GM18505 (cell line): Measurements from ENCODE around the gene MSX2.

Experiments
- ATAC-seq: cut with Tn5 transposase; IDR thresholded peaks from one replicate; pipeline ENCODE4 v1.9.1; 2021; ENCODE audit not compliant: unreplicated experiment
- POLR2A ChIP-seq: IDR thresholded peaks from 4 replicates; pipeline ENCODE4 v1.6.1; 2011; ENCODE audit warnings: borderline replicate concordance; ENCODE audit not compliant: insufficient read depth, insufficient read length; ENCODE audit errors: extremely low read depth

MSX2 gene

GRCh38 chr5:174699131-174699530 is 25.3 kb upstream of the MSX2 start:
- no peak for TF ChIP-seq POLR2A
- ATAC-seq, result no peak

- no peak for ATAC-seq
- TF ChIP-seq POLR2A, result no peak
Observed at GRCh38 chr5:174706997-174707572, 17.3 kb upstream of the MSX2 start.

GRCh38 chr5:174707671-174708070 is 16.7 kb upstream of the MSX2 start:
- TF ChIP-seq POLR2A, result no peak
- no peak for ATAC-seq

GRCh38 chr5:174708476-174709207 is 15.7 kb upstream of the MSX2 start:
- no peak for ATAC-seq
- no peak for TF ChIP-seq POLR2A

- TF ChIP-seq POLR2A, result no peak
- no peak for ATAC-seq
Observed at GRCh38 chr5:174714751-174715150, 9.6 kb upstream of the MSX2 start.

- no peak for ATAC-seq
- TF ChIP-seq POLR2A, result no peak
Observed at GRCh38 chr5:174715804-174716203, 8.6 kb upstream of the MSX2 start.

- no peak for ATAC-seq
- TF ChIP-seq POLR2A, result no peak
Observed at GRCh38 chr5:174717826-174718455, 6.4 kb upstream of the MSX2 start.

- no peak for ATAC-seq
- no peak for TF ChIP-seq POLR2A
Observed at GRCh38 chr5:174718880-174719610, 5.3 kb upstream of the MSX2 start.

GRCh38 chr5:174719793-174720611 is 4.4 kb upstream of the MSX2 start:
- TF ChIP-seq POLR2A, result no peak
- no peak for ATAC-seq

GRCh38 chr5:174720612-174721529 is 3.5 kb upstream of the MSX2 start:
- no peak for TF ChIP-seq POLR2A
- ATAC-seq, result no peak

- no peak for ATAC-seq
- TF ChIP-seq POLR2A, result no peak
Observed at GRCh38 chr5:174721530-174722432, 2.6 kb upstream of the MSX2 start.

- no peak for ATAC-seq
- TF ChIP-seq POLR2A, result no peak
Observed at GRCh38 chr5:174722500-174722899, 1.9 kb upstream of the MSX2 start.
